Glomerular visceral epithelial cell (primary cell): Measurements from ENCODE around the gene CCL11.
A peak's percentile ranks its signal among the peaks of the same experiment; 100 is the strongest.

Experiments
- DNase-seq: peaks from one replicate; pipeline ENCODE4 v3.0.0-alpha.2; 2016; ENCODE audit errors: extremely low spot score

The CCL11 gene

GRCh38 chr17:34285286-34285792 lies at the start of gene CCL11:
Gene CCL11, plus strand, starts transcription at chr17:34285742. Its CDS starts 67 bp downstream, at chr17:34285809.
- no peak for DNase-seq

DNA sequence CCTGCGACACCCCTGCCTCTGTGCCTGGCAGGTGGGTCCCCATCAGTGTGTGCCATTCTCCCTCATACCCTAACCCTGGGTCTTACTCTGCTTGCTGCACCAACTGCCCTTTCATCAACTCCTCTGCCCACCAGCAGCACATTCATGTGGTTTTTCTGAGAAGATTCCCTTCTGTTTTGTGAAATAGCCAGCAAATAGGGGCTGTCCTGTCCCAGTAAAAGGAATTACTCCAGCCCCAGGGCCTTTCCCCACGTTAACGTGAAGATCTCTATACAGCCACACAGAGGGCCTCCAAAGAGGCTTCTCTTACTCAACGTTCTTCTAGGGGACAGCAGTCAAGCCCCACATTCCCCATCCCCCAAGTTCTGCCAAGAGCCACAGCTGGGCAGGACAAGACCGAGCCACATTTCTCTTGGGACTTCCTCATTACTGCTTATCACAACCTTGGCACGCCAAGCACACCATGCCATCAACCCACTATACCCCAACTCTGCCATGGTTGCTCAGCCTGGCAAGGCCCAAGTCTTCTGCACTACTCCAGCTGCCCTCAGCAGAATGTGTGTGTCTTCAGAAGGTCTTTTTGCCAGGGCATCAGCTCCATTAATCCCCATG lies 49.2 kb upstream of the CCL11 start:
- DNase-seq = no peak

GRCh38 chr17:34237458-34237857 lies 48.1 kb upstream of the CCL11 start:
- DNase-seq = no peak

DNA sequence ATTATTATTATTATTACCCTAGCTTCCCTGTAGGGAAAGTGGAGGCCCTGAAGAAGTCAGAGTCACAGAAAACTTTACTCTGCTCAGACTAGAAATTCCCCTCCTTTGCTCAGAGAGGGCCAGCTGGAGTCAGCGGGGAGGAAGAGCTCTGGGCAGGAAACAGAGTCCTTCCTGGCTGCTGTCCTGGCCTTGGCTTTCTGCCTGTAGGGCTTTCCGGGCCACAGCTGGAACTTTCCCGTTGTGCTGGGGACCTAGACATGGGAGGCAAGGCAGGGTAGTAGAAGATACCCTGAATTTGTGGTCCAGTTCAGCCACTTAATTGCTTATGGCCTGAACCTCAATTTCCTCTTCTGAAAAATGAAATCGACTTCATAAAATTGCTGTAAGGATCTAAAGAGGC lies 44.5 kb upstream of the CCL11 start:
- DNase-seq = no peak

GRCh38 chr17:34242587-34243363 lies 42.8 kb upstream of the CCL11 start:
- no peak for DNase-seq

GRCh38 chr17:34243364-34244320 lies 41.9 kb upstream of the CCL11 start:
- DNase-seq = no peak

GRCh38 chr17:34245351-34245905 lies 40.1 kb upstream of the CCL11 start:
- no peak for DNase-seq

GRCh38 chr17:34246446-34246845 lies 39.1 kb upstream of the CCL11 start:
- no peak for DNase-seq

DNA sequence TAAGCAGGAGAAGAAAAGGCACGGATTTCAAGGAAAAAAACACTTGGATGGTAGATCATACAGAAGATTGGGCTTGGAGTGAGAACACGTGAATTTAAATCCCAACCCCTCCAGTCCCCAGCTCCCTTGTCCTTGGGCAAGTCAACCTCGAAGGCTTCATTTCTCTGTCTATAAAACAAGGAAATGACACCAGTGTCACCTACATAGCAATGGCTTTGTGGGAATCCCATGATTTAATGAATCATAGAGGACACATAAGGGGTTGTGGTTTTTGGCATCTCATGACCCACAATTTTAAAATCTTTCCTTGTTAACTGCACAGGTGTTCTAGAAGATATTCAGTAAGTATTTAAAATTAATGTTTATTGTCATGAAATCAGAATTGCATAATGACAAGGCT lies 38.7 kb upstream of the CCL11 start:
- DNase-seq = no peak

DNA sequence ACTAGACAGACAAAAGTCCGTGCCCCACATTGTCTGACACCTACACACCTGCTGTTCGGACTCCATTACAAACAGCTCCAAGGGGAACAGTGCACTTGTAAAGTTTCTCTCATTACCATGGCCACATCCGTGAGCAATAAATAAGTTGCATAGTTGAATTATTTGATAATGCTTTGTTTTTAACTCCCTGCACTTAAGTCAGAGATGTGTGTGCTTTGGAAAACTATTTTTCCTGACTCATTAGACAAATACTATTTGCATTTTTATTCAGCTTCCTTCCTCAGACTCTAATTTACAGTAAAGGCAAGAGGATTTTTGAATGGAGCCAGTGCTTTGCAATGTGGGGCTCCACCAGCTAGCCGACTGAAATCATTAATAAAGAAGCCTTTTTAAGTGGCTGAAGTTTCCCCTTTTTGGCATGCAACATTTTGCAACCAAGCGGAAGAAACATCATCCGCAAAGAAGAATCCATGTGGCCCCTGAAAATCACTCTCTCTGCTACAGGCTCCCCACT lies 37.0 kb upstream of the CCL11 start:
- DNase-seq = peak; percentile 61

DNA sequence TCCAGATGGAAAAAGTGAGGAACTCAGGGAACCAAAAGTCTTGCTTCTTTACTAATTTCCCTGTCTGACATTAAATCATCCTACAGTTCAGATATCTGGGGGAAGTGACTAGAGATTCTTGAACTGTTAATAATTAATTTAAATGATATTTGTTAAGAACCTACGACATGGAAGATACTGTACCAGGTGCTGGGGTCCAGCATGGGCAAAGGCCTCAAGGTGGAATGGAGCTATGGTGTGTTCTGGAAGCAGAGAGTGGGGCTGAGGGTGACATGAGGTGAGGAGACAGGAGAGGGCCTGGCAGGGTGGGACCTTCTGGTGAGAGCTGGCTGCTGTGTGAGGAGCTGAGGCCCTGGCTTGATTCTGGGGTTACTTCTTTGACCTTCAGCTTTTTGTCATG lies 36.5 kb upstream of the CCL11 start:
- DNase-seq = no peak

DNA sequence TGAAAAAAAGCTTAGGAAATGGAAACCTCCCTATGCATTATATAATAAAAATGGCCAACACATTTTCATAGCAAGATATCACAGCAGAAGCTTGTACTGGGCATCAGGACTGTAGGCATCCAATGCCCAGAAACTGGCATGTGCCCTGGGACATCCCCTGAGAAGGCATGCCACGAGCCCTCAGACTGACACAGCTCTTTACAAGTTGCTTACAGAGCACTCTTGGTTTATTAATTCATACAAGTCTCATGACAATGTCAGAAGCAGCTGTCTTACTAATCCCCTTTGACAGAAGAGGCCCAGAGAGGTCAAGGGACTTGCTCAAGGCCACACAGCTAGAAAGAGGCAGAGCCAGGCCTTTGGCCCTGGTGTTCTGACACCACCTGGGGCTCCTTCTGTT lies 36.1 kb upstream of the CCL11 start:
- DNase-seq = no peak

GRCh38 chr17:34251186-34251585 lies 34.4 kb upstream of the CCL11 start:
- no peak for DNase-seq

GRCh38 chr17:34252095-34252443 lies 33.5 kb upstream of the CCL11 start:
- DNase-seq = no peak

- DNase-seq = peak; percentile 93
Observed at GRCh38 chr17:34252444-34253138, 33.0 kb upstream of the CCL11 start.

DNA sequence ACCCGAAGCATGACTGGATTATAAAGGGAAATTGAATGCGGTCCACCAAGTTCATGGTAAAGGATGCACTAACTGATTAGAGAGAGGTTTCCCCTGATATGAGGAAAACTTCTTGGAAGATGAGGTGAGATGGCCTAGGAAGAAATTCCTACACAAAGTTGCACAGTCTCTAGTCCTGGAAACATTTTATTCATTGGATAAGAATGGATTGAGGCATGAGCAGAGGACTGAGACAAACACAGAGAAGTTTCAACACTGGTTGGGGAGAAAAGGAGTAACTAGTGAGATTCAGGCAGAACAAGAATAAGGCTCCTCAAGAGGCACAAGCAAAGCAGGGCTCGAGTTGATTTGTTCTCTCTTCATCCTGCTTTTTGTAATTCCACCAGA lies 32.4 kb upstream of the CCL11 start:
- no peak for DNase-seq

DNA sequence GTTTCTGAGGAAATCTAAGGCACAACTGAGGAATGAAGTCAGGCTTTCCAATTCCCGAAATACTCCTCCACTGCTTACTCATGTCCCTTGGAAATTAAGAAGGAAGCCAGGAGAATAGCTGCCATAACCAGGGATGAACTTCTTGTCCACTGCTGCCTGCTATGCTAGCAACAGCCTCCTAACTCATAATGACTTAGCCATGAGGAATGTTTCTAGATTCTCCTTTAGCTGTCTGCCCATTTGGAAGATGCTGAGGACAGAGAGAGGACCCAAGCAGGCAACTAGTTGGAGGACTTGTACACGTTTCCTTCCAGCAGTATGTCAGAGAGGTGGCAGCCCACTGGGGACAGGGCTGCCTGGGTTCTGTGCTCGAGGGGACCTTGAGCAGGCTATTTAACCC lies 31.4 kb upstream of the CCL11 start:
- DNase-seq = peak; percentile 52

DNA sequence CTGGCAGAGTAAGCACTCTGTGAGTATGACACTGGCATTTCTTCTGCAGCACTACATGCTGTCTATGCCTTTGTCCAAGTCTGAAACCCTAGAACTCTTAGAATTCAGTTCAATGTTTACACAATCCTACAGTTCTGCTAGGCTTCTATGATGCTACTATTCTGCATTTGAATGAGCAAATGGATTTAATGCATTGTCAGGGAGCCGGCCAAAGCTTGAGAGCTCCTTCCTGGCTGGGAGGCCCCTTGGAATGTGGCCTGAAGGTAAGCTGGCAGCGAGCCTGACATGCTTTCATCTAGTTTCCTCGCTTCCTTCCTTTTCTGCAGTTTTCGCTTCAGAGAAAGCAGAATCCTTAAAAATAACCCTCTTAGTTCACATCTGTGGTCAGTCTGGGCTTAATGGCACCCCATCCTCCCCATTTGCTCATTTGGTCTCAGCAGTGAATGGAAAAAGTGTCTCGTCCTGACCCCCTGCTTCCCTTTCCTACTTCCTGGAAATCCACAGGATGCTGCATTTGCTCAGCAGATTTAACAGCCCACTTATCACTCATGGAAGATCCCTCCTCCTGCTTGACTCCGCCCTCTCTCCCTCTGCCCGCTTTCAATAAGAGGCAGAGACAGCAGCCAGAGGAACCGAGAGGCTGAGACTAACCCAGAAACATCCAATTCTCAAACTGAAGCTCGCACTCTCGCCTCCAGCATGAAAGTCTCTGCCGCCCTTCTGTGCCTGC lies 30.7 kb upstream of the CCL11 start, which contains the start of gene CCL2:
Gene CCL2 (plus strand): TSS at position 635 of the 730 bp plus-strand sequence. CDS start 65 bp downstream, at position 700.
- DNase-seq = peak; percentile 76

DNA sequence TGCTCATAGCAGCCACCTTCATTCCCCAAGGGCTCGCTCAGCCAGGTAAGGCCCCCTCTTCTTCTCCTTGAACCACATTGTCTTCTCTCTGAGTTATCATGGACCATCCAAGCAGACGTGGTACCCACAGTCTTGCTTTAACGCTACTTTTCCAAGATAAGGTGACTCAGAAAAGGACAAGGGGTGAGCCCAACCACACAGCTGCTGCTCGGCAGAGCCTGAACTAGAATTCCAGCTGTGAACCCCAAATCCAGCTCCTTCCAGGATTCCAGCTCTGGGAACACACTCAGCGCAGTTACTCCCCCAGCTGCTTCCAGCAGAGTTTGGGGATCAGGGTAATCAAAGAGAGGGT lies 30.2 kb upstream of the CCL11 start:
- DNase-seq = no peak

DNA sequence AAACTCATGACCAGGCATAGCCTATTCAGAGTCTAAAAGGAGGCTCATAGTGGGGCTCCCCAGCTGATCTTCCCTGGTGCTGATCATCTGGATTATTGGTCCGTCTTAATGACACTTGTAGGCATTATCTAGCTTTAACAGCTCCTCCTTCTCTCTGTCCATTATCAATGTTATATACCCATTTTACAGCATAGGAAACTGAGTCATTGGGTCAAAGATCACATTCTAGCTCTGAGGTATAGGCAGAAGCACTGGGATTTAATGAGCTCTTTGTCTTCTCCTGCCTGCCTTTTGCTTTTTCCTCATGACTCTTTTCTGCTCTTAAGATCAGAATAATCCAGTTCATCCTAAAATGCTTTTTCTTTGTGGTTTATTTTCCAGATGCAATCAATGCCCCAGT lies 29.7 kb upstream of the CCL11 start:
- DNase-seq = no peak
